Measurements from ENCODE around the gene CPOX.
A peak's percentile ranks its signal among the peaks of the same experiment; 100 is the strongest.

CPOX gene

GRCh38 chr3:98617841-98618240 is 24.4 kb upstream of the CPOX start:
- no peak overlapping the region for H3K4me3 ChIP-seq (ENCODE audit: control insufficient read depth, low read depth, low read length)
- TF ChIP-seq, protein P1, sequence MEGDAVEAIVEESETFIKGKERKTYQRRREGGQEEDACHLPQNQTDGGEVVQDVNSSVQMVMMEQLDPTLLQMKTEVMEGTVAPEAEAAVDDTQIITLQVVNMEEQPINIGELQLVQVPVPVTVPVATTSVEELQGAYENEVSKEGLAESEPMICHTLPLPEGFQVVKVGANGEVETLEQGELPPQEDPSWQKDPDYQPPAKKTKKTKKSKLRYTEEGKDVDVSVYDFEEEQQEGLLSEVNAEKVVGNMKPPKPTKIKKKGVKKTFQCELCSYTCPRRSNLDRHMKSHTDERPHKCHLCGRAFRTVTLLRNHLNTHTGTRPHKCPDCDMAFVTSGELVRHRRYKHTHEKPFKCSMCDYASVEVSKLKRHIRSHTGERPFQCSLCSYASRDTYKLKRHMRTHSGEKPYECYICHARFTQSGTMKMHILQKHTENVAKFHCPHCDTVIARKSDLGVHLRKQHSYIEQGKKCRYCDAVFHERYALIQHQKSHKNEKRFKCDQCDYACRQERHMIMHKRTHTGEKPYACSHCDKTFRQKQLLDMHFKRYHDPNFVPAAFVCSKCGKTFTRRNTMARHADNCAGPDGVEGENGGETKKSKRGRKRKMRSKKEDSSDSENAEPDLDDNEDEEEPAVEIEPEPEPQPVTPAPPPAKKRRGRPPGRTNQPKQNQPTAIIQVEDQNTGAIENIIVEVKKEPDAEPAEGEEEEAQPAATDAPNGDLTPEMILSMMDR (conservative IDR thresholded peaks at IDR 0.05; ENCODE audit: control insufficient read depth, insufficient read depth, low read depth, low read length) = no peak
- DNase-seq (ENCODE audit: low read depth) = no peak

GRCh38 chr3:98613616-98614015 is 20.2 kb upstream of the CPOX start:
- no peak overlapping the region for H3K4me3 ChIP-seq (ENCODE audit: control insufficient read depth, low read depth, low read length)
- TF ChIP-seq, protein P1 (conservative IDR thresholded peaks at IDR 0.05; ENCODE audit: control insufficient read depth, insufficient read depth, low read depth, low read length) = no peak
- no peak for DNase-seq (ENCODE audit: low read depth)

GRCh38 chr3:98612996-98613517 is 19.6 kb upstream of the CPOX start:
- TF ChIP-seq, protein P1 (conservative IDR thresholded peaks at IDR 0.05; ENCODE audit: control insufficient read depth, insufficient read depth, low read depth, low read length) = no peak
- H3K4me3 ChIP-seq (ENCODE audit: control insufficient read depth, low read depth, low read length) = no peak overlapping the region
- no peak for DNase-seq (ENCODE audit: low read depth)

GRCh38 chr3:98612587-98612986 is 19.2 kb upstream of the CPOX start:
- DNase-seq (ENCODE audit: low read depth) = no peak
- no peak overlapping the region for H3K4me3 ChIP-seq (ENCODE audit: control insufficient read depth, low read depth, low read length)
- TF ChIP-seq, protein P1 (conservative IDR thresholded peaks at IDR 0.05; ENCODE audit: control insufficient read depth, insufficient read depth, low read depth, low read length) = peak; percentile 1

DNA sequence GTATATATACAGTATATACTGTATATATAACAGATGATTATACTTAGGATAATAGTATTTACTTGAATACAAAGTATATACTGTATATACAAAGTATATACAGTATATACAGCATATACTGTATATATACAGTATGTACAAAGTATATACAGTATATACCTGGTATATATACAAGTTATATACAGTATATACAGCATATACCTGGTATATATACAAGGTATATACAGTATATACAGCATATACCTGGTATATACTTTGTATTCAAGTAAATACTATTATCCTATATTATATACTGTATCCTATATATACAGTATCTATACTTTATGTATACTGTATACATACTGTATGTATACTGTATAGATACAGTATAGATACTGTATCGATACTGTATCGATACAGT is 14.6 kb upstream of the CPOX start:
- TF ChIP-seq, protein P1 (conservative IDR thresholded peaks at IDR 0.05; ENCODE audit: control insufficient read depth, insufficient read depth, low read depth, low read length) = no peak
- H3K4me3 ChIP-seq (ENCODE audit: control insufficient read depth, low read depth, low read length) = no peak overlapping the region
- no peak for DNase-seq (ENCODE audit: low read depth)

- no peak overlapping the region for H3K4me3 ChIP-seq (ENCODE audit: control insufficient read depth, low read depth, low read length)
- DNase-seq (ENCODE audit: low read depth) = no peak
- TF ChIP-seq, protein P1 (conservative IDR thresholded peaks at IDR 0.05; ENCODE audit: control insufficient read depth, insufficient read depth, low read depth, low read length) = no peak
Observed at GRCh38 chr3:98603580-98603979, 10.2 kb upstream of the CPOX start.
